Measurements from ENCODE around the gene KIR2DL3.
"Not testable (repeated sequence)": the region's sequence is repeated elsewhere in the genome, so short reads cannot be mapped to it uniquely, and the experiment has no call there.

The KIR2DL3 gene

DNA sequence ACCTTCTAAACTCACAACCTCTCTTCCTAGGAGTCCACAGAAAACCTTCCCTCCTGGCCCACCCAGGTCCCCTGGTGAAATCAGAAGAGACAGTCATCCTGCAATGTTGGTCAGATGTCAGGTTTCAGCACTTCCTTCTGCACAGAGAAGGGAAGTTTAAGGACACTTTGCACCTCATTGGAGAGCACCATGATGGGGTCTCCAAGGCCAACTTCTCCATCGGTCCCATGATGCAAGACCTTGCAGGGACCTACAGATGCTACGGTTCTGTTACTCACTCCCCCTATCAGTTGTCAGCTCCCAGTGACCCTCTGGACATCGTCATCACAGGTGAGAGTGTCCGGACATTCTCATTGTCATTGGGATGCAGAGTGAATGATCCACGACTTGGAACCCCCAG is 3.6 kb downstream of the KIR2DL3 start:
- not testable (repeated sequence) for DNase-seq (ENCODE audit: low read depth in 2 of 2)

DNA sequence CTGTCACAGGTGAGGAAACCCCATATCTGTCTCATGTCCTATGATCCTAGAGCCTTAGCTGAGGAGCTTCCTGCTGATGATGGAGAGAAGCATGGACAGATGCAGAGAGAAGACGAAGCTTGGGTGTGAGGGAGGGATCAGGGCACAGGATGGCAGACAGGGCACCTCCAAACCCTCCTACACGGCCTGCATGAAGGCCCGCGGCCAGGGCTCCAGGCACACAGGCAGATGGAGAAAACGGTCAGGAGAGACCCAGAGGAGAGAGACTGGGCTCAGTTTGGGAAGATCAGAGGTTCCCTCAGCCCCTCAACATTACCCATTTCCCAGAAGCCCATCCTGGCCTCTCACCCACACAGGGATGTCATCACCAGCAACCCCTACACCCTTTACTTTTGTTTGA is 5.8 kb downstream of the KIR2DL3 start:
- not testable (repeated sequence) for DNase-seq (ENCODE audit: low read depth in 2 of 2)

DNA sequence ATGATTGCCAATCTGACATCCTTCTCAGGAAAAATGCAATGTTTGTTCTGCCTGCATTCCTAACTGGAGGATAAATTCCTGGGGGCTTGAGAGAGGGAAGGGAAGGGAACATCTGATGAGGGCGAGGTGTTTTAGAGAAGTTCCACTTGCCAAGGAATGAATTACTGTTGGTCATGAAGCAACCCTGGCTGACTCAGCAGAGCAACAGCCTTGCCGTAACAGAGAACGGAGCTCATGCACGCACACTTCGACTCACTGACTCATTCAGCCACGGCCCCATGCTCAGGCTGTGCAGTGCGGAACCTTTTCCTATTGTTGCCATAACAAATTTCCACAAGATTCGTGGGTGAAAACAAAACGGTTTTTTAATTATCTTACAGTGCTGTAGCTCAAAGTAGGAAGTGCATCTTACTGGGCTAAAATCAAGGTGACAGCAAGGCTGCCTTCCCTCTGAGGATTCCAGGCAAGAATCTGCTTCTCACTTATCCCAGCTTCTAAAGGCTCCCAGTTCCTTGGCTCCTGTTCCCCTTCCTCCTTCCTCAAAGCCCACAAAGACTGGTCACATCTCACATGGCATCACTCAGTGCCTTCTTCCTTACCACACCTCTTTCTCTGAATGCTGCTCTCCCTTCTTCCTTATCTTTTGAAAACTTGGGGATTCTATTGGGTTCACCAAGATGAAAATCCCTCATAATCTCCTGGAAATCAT is 9.5 kb downstream of the KIR2DL3 start:
- not testable (repeated sequence) for DNase-seq (ENCODE audit: low read depth in 2 of 2)

DNA sequence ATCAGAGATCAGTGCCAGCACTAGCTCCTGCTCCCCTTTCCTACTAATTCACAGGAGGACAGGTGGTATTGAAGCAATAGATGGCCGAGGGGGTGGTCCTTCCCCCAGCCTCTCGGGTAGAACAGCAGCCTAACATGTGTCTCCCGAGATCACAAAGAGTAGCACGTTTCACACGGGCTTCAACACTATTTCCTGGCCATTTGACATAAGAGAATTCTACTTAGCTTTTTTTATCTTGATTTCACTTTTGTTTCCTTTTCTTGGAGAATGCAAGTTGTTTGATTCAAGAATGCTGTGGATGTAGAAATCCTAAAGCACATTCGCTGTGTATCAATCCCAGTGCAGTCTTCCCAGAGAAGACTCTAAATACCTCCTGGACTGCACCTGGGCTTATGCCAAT is 12.0 kb downstream of the KIR2DL3 start:
- not testable (repeated sequence) for DNase-seq (ENCODE audit: low read depth in 2 of 2)

DNA sequence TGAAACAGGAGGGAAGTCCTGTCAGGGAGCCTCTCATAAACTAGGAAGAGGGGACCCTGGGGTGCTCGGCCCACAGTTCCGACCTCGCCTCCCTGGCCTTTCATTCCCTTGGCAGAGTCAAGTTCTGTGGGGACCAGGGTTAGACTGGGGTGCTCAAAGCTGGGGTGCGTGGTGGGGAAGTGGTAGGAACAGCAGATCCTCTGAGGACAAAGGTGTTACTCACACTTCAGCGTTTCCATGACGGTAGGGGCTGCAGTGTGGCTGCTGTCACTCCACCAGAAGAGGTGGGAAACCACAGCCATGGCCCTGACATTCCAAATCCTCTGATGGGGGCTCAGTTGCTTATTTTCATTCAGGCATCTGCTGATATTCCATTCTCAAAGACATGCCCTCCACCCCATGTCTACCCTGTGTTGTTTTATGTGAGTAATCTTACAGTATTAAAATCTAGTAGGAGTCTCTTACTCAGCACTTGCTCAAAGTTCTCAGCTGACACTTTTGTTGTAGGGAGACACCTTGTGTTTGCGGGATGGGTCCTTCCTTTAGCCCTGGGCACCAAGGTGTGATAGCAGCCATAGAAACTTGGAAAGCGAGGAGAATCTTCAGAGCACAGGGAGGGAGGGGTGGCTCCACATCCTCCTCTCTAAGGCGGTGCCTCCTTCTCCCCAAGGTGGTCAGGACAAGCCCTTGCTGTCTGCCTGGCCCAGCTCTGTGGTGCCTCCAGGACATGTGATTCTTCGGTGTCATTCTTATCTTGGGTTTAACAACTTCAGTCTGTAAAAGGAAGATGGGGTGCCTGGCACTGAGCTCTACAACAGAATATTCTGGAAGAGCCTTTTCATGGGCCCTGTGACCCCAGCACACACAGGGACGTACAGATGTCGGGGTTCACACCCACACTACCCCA is 18.1 kb downstream of the KIR2DL3 start:
- DNase-seq (ENCODE audit: low read depth in 2 of 2): not testable (repeated sequence)

DNA sequence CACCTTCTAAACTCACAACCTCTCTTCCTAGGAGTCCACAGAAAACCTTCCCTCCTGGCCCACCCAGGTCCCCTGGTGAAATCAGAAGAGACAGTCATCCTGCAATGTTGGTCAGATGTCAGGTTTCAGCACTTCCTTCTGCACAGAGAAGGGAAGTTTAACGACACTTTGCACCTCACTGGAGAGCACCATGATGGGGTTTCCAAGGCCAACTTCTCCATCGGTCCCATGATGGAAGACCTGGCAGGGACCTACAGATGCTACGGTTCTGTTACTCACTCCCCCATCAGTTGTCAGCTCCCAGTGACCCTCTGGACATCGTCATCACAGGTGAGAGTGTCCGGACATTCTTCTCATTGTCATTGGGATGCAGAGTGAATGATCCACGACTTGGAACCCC is 20.3 kb downstream of the KIR2DL3 start:
- not testable (repeated sequence) for DNase-seq (ENCODE audit: low read depth in 2 of 2)

DNA sequence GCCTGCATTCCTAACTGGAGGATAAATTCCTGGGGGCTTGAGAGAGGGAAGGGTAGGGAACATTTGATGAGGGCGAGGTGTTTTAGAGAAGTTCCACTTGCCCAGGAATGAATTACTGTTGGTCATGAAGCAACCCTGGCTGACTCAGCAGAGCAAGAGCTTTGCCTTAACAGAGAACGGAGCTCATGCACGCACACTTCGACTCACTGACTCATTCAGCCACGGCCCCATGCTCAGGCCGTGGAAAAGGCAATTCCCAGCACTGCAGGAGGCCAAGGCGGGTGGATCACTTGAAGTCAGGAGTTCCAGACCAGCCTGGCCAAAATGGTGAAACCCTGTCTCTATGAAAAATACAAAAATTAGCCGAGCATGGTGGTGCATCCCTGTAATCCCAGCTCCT is 25.9 kb downstream of the KIR2DL3 start:
- DNase-seq (ENCODE audit: low read depth in 2 of 2): not testable (repeated sequence)

DNA sequence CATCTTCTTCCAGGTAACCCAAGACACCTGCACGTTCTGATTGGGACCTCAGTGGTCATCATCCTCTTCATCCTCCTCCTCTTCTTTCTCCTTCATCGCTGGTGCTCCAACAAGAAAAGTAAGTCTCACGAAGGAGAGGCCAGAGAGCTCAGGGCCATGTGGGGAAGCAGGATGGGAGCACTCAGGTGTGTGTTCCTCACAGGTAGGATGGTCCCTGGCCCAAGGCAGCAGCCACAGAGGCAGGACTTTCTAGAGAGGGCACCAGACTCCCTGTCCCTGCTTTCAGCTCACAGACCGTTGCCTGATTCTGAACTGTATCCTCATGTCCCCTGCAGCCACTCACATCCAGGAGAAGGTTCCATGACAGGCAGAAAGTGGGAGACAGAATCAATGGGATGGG is 28.2 kb downstream of the KIR2DL3 start:
- DNase-seq (ENCODE audit: low read depth in 2 of 2): not testable (repeated sequence)

DNA sequence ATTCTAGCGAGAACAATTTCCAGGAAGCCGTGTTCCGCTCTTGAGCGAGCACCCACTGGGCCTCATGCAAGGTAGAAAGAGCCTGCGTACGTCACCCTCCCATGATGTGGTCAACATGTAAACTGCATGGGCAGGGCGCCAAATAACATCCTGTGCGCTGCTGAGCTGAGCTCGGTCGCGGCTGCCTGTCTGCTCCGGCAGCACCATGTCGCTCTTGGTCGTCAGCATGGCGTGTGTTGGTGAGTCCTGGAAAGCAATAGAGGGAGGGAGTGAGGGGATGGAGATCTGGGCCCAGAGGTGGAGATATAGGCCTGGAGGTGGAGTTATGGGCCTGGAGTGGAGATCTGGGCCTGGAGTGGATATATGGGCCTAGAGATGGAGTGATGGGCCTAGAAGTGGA is 31.3 kb downstream of the KIR2DL3 start, which contains the start of gene KIR2DL1:
TSS of gene KIR2DL1 (plus strand) at position 148 of the 400 bp plus-strand sequence. CDS start at position 206, 58 bp downstream.
- not testable (repeated sequence) for DNase-seq (ENCODE audit: low read depth in 2 of 2)

DNA sequence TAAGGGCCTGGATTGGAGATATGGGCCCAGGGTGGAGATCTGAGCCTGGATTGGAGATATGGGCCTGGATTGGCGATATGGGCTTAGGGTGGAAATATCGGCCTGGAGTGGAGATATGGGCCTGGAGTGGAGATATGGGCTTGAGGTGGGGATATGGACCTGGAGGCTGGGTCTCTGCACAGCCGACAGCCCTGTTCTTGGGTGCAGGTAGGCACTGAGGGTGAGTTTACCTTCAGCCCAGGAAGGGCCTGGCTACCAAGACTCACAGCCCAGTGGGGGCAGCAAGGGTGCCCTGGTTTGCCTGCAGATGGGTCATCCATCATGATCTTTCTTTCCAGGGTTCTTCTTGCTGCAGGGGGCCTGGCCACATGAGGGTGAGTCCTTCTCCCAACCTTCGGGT is 32.2 kb downstream of the KIR2DL3 start:
- DNase-seq (ENCODE audit: low read depth in 2 of 2): not testable (repeated sequence)

DNA sequence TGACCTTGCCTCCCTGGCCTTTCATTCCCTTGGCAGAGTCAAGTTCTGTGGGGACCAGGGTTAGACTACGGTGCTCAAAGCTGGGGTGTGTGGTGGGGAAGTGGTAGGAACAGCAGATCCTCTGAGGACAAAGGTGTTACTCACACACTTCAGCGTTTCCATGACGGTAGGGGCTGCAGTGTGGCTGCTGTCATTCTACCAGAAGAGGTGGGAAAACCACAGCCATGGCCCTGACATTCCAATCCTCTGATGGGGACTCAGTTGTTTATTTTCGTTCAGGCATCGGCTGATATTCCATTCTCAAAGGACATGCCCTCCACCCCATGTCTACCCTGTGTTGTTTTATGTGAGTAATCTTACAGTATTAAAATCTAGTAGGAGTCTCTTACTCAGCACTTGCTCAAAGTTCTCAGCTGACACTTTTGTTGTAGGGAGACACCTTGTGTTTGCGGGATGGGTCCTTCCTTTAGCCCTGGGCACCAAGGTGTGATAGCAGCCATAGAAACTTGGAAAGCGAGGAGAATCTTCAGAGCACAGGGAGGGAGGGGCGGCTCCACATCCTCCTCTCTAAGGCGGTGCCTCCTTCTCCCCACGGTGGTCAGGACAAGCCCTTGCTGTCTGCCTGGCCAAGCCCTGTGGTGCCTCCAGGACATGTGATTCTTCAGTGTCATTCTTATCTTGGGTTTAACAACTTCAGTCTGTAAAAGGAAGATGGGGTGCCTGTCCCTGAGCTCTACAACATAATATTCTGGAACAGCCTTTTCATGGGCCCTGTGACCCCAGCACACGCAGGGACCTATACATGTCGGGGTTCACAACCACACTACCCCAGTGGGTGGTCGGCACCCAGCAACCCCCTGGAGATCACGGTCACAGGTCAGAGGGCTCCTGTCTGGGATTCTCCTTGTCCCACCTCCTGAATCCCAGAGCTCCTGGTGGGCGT is 33.0 kb downstream of the KIR2DL3 start:
- DNase-seq (ENCODE audit: low read depth in 2 of 2): not testable (repeated sequence)

DNA sequence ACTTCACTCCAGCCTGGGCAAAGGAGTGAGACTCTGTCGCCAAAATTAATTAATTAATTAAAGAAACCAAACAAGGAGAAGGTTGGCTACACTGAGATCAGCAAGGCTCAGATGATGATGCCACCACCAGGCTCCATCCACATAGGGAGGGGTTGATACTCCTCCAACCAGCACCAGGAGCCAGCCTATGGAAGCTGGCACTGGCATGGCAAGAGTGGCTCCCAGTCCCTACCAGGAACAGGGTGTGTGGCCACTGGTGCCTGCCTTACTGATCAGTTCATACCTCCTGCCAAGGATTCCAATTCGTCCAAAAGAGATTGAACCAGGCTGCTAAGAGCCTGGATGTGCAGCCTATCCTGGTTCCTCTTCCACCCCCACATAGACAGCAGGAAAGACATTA is 34.4 kb downstream of the KIR2DL3 start:
- not testable (repeated sequence) for DNase-seq (ENCODE audit: low read depth in 2 of 2)

DNA sequence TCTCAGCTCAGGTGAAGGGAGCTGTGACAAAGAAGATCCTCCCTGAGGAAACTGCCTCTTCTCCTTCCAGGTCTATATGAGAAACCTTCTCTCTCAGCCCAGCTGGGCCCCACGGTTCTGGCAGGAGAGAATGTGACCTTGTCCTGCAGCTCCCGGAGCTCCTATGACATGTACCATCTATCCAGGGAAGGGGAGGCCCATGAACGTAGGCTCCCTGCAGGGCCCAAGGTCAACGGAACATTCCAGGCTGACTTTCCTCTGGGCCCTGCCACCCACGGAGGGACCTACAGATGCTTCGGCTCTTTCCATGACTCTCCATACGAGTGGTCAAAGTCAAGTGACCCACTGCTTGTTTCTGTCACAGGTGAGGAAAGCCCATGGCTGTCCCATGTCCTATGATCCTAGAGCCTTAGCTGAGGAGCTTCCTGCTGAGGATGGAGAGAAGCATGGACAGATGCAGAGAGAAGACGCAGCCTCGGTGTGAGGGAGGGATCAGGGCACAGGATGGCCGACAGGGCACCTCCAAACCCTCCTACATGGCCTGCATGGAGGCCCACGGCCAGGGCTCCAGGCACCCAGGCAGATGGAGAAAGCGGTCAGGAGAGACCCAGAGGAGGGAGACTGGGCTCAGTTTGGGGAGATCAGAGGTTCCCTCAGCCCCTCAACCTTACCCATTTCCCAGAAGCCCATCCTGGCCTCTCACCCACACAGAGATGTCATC is 36.9 kb downstream of the KIR2DL3 start:
- not testable (repeated sequence) for DNase-seq (ENCODE audit: low read depth in 2 of 2)

DNA sequence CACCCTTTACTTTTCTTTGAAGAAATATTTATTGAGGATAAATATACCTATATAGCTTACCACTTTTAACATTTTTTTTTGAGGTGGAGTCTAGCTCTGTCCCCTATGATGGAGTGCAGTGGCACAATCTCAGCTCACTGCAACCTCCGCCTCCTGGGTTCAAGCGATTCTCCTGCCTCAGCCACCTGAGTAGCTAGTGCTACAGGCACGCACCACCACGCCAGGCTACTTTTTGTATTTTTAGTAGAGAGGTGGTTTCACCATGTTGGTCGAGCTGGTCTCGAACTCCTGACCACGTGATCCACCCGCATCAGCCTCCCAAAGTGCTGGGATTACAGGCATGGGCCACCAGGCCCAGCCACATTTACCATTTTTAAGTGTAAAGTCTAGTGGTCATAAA is 37.5 kb downstream of the KIR2DL3 start:
- DNase-seq (ENCODE audit: low read depth in 2 of 2): not testable (repeated sequence)

DNA sequence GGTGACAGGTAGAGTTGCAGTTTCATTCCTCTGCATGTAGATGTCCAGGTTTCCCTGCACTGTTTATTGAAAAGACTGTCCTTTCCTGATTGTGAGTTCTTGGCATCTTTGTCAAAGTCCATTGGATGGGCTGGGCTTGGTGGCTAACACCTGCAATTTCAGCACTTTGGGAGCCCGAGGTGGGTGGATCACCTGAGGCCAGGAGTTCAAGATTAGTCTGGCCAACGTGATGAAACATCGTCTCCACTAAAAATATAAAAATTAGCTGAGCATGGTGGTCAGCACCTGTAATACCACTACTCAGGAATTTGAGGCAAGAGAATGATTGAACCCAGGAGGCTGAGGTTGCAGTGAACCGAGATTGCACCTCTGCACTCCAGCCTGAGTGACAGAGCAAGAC is 39.5 kb downstream of the KIR2DL3 start:
- DNase-seq (ENCODE audit: low read depth in 2 of 2): not testable (repeated sequence)

DNA sequence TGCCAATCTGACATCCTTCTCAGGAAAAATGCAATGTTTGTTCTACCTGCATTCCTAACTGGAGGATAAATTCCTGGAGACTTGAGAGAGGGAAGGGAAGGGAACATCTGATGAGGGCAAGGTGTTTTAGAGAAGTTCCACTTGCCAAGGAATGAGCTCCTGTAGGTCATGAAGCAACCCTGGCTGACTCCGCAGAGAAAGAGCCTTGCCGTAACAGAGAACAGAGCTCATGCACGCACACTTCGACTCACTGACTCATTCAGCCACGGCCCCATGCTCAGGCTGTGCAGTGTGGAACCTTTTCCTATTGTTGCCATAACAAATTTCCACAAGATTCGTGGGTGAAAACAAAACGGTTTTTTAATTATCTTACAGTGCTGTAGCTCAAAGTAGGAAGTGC is 40.6 kb downstream of the KIR2DL3 start:
- DNase-seq (ENCODE audit: low read depth in 2 of 2): not testable (repeated sequence)

DNA sequence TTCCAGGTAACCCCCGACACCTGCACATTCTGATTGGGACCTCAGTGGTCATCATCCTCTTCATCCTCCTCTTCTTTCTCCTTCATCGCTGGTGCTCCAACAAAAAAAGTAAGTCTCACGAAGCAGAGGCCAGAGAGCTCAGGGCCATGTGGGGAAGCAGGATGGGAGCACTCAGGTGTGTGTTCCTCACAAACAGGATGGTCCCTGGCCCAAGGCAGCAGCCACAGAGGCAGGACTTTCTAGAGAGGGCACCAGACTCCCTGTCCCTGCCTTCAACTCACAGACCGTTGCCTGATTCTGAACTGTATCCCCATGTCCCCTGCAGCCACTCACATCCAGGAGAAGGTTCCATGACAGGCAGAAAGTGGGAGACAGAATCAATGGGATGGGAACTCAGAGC is 44.6 kb downstream of the KIR2DL3 start:
- DNase-seq (ENCODE audit: low read depth in 2 of 2): not testable (repeated sequence)

DNA sequence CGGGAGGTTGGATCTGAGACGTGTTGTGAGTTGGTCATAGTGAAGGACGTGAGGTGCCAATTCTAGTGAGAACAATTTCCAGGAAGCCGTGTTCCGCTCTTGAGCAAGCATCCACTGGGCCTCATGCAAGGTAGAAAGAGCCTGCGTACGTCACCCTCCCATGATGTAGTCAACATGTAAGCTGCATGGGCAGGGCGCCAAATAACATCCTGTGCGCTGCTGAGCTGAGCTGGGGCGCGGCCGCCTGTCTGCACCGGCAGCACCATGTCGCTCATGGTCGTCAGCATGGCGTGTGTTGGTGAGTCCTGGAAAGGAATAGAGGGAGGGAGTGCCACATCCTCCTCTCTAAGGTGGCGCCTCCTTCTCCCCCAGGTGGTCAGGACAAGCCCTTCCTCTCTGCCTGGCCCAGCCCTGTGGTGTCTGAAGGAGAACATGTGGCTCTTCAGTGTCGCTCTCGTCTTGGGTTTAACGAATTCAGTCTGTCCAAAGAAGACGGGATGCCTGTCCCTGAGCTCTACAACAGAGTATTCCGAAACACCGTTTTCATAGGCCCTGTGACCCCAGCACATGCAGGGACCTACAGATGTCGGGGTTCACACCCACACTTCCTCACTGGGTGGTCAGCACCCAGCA is 47.9 kb downstream of the KIR2DL3 start:
- not testable (repeated sequence) for DNase-seq (ENCODE audit: low read depth in 2 of 2)

DNA sequence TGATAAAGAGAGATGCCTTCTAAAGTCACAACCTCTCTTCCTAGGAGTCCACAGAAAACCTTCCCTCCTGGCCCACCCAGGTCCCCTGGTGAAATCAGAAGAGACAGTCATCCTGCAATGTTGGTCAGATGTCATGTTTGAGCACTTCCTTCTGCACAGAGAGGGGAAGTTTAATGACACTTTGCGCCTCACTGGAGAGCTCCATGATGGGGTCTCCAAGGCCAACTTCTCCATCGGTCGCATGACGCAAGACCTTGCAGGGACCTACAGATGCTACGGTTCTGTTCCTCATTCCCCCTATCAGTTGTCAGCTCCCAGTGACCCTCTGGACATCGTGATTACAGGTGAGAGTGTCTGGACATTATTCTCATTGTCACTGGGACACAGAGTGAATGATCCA is 49.8 kb downstream of the KIR2DL3 start:
- not testable (repeated sequence) for DNase-seq (ENCODE audit: low read depth in 2 of 2)

DNA sequence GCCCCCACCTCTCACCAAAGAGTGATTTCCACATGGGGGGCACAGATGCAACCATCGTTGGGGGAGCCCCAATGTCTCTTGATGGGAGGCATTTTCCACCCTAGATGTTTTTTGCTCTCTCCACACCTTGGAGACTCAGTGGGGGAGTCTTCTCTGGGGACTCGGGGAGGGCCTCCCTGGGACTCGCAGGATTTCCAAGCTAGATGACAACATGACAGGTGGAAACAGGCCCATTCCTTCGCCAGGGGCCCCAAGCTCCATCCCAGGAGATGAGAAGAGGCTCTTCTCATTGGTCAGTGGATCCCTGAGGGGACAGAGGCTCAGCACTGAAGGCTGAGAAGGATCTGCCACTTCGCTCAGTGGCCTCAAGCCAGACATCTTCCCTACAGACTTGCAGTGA is 52.4 kb downstream of the KIR2DL3 start:
- no peak for DNase-seq (ENCODE audit: low read depth in 2 of 2)
